NCI-H510A (cell line): ENCODE results near the gene ASCL5.

Experiments used
- DNase-seq: peaks from one replicate; lab custom pipeline; 2025; lab: John Stamatoyannopoulos, UW

ASCL5 gene

DNA sequence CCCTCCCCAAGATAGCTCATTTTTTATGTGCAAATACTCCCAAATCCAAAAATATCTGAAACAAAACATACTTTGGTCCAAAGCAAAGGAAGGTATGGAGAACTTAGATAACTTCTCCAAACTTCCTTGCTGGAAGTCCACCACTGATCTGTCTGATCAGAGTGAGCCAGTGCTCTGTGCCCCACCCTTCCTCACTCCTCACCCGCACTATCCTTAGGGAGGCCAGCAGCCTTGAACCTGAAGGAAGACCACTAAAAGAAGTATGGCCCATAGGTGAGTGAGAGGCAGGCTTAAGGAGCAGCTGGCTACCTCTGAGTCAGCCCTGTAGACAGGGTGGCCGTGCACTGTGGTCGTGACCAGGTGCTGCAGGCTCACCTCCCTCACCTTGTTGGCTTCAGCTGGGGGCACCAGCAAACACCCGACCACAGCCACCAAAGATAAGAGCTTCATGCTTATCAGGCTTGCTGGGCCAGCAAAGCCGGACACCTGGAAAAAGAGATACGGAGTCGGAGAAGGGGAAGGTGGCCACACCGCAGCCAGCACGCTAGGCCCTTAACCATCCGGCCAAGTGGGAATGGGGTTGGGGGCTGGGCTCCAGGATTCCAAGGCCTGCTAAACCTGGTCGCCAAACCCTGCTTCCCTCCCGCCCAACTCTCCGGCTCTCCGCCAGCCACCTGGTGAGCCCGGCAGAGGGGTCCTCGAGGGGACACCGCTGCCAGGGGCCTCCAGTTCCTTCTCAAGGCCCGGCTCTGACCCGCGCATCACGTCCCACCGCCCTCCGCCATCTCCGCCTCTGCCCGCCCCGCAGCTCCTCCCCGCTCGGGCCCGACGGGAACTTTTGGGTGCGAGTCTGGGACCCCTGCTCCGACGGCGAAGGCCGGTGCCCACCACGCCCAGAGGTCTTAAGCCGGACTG, 26.7 kb upstream of the ASCL5 start:
- DNase-seq = no peak

DNA sequence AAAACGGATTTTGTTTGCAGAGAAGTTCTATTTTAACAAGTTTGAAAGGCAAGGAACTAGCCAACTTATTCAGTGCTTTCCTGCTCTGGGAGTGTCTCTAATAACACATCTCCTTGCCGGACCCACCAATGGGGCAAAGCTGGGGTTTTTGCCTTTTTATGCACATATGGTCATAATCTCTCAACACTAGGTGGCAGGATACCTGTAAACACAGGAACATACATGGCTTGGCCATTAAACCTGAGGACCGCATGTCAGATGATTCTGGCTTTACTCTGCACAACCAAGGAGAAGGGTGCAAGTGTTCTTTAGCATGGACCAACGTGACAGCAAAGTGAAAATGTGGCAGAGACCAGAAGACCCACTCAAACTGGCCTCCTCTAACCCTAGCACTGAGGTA, 22.4 kb upstream of the ASCL5 start:
- no peak for DNase-seq

DNA sequence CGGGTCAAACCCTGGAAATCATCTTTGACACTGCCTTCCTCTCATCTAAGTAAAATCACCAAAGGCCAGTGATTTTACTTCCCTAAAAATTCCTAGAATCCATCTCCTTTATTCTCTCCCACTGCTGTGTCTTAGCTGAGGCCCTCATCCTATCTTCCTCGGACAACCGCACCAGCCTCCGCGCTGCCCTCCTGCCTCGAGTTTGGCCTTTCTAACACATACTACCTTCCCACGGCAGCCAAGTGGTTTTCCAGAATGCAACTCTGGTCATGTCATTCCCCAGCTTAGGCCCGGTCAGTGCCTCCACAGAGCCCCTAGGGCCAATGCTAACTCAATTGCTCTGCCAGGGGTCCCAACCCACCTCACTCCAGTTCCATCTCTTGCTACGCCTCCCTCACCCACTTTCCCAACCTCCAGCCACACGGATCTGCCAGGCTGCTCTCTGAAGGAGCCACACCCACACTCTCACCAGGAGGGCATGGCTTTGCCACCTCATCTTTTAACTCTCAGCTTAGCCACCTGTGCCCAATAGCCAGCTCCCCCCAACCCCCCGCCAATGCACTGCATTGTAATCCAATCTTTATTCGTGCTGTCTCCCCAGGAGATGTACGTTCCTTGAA, 20.5 kb upstream of the ASCL5 start:
- DNase-seq = no peak

DNA sequence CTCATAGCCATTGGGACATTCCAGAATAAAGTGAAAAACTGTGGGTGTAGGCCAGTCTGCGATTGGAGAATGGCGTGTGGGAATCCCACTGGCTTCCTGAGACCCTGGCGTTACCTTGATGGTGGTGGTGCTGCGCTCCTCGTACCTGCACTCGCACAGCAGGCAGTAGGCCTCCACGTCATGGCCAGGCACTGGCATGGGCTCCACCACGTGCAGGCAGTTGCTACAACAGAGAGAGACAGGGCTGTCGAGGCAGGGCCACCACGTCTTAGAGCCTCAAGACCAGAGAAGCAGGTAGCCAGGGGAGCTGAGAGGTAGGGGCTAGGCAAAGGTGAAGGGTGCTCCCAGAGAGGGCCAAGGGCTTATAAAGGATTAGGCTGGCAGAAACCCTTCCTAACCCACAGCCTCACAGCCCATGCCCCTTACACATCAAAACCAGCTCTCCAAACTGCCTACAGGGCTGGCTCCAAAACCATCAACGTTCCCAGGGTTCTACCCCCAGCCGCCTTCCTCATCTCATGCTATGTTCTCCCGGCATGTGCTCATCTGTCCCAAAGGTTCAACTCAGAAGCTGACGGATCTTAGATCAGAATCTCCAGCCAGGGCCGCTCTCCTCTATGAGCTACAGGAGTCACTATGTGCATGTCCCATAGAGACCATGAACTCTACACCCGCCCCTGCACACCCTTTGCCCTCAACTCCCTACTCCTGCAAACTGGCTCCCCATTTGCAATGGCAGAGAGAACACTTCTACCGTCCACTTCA, 19.8 kb upstream of the ASCL5 start:
- DNase-seq = no peak

DNA sequence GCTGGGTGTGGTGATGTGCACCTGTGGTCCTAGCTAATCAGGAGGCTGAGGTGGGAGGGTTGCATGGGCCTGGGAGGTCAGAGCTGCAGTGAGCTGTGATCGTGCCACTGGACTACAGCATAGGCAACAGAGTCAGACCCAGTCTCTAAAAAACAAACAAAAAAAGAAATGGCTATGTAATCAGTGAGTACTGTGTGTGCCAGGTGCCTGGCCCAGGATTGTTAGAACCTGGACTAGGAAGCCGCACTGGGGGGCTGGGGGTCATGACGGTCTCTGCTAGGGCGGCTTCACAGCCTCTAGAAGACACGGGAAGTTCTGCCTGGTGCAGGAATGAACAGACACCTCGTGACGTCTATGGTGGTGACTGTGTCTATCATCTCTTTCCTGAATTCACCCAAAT, 18.8 kb upstream of the ASCL5 start:
- no peak for DNase-seq

DNA sequence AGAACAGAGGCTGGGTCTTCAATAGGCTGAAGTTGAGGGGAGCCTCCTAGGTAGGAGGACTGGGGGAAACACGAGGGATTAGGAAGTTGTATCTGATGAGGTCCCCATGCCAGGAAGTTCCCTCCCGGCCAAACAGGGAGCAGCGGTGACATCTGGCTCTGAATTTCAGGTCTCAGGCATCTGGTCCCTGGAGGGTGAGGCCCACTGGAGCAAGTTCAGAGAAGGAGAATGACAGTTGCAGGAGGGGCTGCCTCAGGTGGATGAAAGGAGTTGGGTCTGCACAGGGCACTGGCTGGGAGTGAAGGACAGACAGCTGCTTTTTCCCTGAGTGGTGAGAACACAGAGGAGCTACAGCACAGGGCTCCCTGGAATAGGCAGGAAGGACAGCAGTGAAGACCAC, 18.1 kb upstream of the ASCL5 start:
- DNase-seq = no peak

DNA sequence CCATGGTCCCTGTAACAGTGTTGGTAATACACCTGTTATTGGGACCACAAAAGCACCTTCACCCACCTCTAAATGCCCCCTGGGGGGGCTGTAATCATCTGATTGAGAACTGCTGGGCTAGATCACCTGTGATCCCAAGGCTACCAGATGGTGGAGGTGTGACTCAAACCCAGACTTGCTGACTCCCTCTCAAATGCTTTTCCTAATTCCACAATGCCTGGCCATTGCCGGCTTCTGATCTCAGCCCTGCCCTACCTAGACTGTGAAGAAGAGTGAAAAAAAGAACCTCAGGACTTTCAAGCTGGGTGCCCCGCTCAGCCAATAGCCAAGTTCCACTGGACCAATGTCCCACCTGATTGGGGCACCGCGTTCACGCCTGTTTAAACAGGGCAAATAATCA, 17.7 kb upstream of the ASCL5 start:
- no peak for DNase-seq

DNA sequence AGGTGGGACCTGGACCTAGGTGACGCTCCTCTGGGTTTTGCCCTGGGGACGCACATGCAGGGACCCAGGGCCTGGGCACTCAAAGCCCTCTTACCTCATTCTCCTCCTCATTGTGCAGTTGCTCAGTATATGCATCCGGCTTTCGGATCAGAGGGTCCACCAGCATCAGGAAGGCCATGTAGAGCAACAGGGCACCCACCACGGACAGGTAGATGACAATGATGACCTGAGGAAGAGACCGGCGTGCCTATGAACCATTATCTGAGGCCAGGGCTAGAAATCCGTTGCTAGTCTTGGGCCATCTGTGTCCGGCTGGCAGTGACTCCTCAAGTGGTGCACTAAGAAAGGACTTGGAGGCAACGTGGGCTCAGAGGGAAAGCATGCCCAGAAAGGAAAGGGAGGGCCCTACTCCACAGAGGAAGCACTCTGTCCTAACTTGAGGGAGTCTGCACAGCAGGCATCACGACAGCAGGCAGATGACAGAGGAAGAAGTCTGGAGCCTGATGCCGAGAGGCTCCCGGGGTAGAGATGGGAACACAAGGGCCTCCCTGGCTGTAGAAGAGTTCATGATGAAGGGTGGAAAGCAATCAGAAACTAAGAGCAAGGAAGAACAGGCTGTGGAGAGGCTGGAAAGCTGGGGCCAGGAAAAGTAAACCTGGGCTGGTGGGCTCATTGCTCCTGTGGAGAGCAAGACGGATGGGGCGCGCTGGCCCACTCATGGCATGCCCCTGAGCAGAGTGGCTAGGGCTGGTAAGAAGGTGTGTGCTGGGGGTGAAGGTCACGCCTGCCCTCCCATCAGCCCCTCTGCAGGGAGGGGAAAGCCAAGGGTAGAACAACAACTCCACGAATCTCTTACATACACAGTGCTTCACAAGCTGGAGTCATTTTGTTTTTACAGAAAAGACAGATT, 17.0 kb upstream of the ASCL5 start:
- no peak for DNase-seq

DNA sequence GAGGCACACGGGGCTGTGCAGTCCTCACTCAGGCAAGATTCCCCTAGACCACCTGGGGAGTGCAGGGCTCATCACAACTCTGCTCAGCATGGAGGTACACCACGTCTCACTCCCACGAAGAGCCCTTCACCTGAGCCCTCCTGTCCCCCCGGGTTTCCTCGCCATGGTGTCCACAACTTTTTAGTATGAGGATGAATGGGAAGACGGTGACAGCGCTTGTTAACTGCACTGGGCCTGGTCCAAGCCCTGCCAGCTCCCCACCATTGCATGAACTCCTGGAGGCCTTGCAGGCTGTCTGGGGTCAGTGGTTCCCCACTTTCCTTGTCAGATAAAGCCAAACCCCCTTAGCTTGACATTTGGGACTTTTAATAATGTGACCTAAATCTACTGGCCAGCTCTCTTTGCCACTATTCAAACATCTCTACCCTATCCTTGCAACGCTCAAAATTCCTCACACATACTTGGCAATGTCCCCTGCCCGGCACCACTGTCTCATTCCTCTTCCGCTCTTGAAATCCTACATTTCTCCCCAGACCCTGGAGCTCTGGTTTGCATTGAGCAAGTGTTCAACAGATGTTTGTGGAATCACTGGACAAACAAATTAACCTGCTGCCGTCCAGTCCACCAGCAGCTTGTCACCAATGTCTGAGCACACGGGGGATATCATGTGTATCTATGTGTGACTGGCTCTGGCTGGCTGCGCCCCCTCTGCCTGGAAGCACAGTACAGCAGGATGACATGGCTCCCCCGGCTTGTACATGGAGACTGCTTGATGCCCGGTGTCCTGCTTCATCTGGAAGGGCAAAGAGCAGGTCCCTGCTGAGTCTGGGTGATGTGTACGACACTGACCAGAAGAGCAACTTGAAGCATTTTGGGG, 16.1 kb upstream of the ASCL5 start:
- no peak for DNase-seq

DNA sequence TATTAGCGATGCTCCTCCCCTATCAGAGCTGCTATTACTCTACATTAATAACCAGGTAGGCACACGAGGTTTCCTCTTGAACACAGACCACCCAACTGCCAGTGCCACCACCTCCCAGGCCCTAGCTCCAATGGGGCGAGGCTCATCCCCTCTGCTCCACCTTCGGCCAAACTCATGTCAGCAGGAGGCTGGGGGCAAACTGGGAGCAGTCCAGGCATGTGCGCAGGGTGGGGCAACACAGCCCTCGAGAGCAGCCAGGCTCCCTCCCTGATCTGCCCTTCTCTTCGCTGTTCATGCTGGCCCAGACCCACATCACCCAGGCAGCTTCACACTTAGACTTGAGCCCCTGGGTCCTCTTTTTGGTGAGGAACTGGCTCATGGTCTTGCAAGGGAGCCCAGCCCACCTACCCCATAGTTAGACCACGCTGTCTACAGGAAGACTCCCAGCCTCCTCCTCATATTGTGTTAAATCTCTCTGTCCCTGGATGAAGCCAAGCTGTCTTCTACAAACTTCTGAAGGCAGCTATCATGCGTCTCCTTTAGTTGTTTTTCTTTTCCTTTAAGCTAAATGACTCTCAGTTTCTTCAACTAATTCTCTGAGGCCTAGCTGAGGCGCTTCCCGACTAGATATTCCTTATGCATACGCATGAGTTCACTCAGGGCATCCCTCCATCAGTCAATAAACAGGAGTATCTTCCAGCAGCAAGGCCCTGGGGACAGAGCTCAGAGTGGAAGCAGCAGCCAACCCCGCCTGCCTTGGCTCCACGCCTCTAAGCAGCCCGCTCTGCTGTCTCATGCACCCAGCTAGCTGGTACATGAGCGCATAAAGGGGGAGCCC, 15.2 kb upstream of the ASCL5 start:
- DNase-seq = no peak

DNA sequence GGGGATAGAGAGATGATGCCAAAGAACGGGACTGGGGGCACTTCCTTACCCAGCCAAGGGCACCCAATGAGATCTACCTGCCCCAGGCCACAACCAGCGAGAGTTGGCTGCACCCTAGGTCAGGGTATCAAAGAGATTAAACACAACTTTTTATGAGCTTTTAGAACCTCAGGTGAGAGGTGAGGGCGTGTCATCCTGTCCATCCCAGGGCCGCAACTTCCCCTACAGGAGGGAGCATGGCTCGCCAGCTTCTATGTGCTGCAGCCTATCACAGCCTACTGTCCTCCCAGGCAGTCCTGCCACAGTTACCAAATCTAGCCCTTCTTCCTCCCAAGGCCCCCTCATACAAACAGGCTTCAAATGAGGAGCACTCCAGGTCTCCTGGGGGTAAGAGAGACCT, 14.4 kb upstream of the ASCL5 start:
- DNase-seq = no peak

DNA sequence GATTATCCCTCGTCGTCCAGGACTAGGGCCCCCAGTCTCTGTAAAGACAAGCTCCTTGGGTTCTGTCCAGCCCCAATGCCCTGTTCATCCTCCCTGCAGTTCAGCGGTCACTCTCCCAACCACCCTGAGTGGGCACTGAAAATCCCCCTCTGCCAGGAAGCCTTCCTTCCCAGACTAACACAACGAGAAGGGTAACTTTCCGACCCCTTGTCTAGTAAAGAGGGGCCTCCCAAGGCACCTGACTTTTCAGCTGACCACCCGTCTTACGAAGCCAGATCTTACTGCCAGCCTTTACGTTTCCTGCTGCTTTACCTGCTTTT, 13.9 kb upstream of the ASCL5 start:
- DNase-seq = no peak

DNA sequence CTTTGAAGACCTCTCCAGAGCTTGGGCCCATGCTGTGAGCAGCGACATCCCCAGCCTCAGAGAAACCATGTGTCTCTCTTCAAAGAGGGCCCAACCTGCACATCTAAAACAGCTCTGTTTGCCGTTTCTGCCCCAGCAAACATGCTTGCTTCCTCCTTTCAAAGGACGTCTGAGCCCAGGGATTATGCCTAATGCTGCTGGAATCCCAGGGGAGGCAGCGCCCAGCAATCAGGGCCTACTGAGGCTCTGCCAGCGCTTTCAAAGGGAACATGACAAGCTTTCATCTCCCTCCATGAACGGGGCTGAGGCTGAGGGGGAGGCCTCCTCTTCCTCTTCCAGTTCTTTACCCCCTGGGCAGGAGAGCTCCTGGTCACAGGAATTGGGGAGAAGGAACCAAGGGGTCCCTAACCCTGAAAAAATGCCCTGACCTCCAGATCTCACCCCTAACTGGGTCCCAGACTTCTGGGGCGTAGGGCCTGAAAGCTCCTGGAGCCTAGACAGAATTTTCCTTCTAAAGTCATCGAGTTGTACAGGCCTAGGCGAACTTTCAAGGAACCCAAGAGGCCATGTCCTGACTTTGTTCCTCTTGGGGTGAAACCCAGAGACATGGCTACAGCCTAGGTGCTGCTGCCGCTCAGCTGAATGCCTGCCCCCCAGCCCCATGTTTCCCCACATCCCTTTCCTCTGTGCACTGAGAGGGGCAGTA, 13.4 kb upstream of the ASCL5 start:
- no peak for DNase-seq

DNA sequence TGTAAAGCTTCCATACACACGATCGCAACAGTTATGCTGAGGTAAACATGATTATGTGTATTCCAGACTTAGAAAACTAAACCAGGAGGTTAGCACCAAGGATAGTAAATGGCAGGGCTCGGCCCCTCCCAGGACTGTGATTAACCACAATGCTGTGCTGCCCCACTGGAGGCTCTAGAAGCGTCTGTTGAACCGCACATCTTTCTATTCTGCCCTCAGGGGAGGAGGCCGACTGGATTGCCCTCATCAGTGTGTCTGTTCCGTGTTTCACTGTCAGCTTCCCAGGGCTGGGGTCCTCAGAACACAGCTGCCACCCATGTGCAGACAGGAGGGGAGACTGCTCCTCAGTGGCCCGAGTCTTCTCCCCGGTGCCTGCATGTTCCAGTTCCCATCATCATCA, 12.8 kb upstream of the ASCL5 start:
- no peak for DNase-seq

DNA sequence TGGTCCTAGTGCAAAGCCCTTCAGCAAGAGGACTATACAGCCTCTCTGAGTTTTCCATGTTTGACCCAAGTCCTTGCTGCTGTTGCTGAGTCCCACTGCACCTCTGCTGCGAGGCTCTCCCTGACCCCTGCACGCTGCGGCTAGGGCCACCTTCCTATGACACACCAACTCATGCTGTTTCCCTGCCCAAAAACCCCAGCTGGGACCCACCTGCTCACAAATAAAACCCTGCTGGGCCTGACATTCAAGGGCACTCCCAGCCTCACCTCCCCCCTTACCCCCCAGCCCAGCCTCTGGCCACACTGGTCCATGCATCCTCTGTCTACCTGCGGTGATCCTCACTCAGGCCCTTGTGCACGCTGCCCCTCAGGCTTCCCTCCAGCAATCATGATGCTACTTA, 12.3 kb upstream of the ASCL5 start:
- DNase-seq = no peak

DNA sequence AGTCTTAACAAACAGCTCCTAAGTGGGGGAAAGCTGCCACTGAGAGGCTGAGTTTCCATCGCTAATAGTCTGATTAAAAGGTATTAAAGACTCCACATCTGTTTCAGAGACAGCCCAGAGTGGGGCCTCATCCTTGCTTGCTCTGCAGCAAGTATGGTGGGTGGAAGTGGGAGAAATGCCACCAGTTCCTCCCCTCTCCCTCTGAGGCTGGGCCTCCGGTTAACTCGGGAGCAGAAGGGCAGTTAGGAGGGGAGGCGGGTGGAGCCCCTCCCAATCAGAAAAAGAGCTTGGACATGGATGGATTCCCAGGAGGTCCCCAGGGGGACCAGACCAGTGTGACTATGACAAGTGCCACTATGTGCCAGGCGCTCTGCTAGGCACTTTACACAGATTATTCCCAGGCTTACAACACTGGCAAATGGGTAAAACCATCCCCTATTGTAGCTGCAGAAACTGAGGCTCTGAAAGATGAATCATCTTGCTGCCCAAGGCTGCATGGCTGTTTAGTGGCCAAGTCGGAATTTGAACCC, 11.4 kb upstream of the ASCL5 start:
- DNase-seq = no peak

DNA sequence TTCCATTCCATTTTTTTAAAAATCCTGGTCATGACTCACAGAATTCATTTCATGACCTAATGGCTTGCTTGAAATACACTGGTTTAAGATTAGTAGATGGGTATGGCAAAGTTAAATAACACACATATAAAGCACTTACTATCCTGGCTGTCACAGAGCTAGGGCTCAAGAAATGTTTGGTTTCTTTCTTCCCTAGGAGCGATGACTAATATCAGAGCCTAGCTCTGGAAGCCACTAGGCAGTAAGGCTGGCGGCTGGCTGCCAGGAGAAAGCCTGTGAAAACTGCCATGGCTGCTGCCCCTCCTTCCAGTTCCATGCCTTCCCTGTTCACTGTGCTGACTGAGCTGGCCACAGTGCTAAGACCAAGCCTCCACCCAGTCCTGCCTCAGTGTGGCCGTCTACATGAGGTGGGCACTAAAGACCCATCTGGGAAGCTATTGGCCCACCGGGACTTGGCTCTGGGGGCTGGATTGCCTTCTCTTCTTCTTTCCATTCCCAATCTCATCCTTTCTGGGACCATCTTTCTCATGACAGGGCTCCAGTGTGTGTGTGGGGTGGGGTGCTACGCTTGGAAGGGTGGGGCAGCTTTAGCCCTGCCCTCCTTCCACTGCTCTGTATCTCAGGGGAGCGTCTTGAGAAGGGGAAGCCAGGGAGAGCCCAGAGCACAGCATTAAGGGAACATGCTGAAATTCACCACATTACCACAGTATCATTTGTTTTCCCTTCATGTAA, 10.8 kb upstream of the ASCL5 start:
- DNase-seq = no peak

DNA sequence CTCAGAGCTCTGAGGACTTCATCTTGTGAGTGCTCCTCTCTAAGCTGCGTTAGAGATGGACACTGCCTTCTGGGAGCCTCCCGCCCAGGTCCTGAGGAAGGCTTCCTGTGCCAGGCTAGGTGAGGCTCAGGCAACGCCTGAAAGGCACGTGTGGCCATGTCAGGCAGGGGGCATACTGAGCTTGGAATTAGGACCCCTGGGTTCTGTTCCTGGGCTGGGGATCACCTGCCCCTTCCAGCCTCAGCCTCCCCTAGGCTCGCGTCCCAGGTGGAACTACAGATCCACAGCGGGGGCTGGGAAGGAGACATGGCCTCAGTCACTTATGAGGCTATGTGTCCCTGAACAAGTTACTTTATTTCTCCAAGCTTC, 10.0 kb upstream of the ASCL5 start:
- no peak for DNase-seq
